HEK293T (cell line): ENCODE data around the gene SLC25A36.

Experiments
- FOXK2 ChIP-seq: fragments of 450-650 bp; IDR thresholded peaks from 2 replicates; pipeline ENCODE4 v1.6.1; 2016; ENCODE audit warnings: mild to moderate bottlenecking
- FOXM1 ChIP-seq: fragments of 450-650 bp; IDR thresholded peaks from 2 replicates; pipeline ENCODE4 v1.6.1; 2017; ENCODE audit warnings: mild to moderate bottlenecking, borderline replicate concordance
- NFRKB ChIP-seq: fragments of 450-650 bp; IDR thresholded peaks from 2 replicates; pipeline ENCODE4 v1.6.1; 2016; ENCODE audit warnings: mild to moderate bottlenecking, moderate library complexity
- SP1 ChIP-seq: fragments of 450-650 bp; IDR thresholded peaks from 2 replicates; pipeline ENCODE4 v1.6.1; 2017
- SUZ12 ChIP-seq: fragments of 450-650 bp; IDR thresholded peaks from 2 replicates; pipeline ENCODE4 v1.6.1; 2016; ENCODE audit warnings: mild to moderate bottlenecking
- ZNF384 ChIP-seq: fragments of 450-650 bp; IDR thresholded peaks from 2 replicates; pipeline ENCODE4 v1.6.1; 2016

DNA sequence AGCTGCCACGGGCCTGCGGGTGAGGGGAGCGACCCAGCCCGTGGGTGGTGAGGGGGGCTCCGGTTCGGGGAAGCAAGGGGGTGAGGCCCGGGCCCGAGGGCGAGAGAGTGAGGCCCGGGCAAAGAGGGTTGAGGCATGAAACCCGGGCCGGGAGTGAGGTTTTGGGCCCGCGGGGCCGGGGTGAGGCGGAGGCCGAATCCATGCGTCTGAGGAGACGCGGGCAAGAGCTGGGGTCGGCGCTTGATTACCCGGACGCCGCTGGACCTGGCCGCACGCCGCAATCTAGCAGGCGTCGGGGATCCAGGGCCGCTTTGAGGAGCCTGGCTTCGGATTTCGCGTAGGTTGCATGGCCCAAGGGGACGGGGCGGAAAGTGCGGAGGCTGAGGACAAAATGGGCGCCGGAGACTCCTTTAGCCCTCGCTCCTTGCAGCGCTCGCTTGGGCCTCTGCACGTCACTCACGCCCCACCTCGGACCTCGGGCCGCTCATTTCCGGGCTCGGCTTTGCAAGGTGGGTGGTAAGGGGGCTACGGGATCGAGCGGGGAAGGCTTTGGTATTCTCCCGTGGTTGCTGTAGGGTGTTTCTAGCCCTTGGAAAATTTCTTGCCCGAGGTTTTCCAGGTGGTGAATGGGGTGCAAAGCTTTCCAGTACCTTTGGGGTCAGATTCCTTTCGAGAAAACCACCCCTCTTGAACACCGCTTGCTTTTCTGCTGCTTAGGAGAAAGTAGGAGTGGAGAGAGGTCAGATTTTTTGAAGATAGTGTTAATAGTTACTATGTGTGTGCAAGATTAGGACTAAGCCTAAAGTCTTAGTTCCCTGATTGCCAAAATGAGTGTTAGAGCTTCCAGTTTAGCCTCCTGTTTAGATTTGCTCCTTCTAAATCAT lies 827 bp downstream of the SLC25A36 start:
- TF ChIP-seq SP1 (no peak), FOXK2 (no peak), ZNF384 (no peak), FOXM1 (no peak), NFRKB (no peak), SUZ12 (no peak)
